PFSK-1 (cell line): ENCODE data around the gene ZNF732.

Source experiments
- POLR2AphosphoS5 ChIP-seq: IDR thresholded peaks from 2 replicates; pipeline ENCODE4 v1.6.1; 2012; ENCODE audit warnings: low read depth, mild to moderate bottlenecking, control low read depth, low read length, moderate library complexity
- TAF1 ChIP-seq: IDR thresholded peaks from 2 replicates; pipeline ENCODE4 v1.6.1; 2012; ENCODE audit warnings: low read length, control low read depth, borderline replicate concordance; ENCODE audit not compliant: insufficient read depth
- TF ChIP-seq, protein P1 (sequence below), 2 experiments: IDR thresholded peaks; 2 replicates each; pipeline versions ENCODE4 v1.6.1 to v1.8.0; 2011 to 2012; ENCODE audit warnings: low read depth in 2 of 2, low read length in 2 of 2, control low read depth in 1 of 2, inconsistent platforms in 1 of 2, mild to moderate bottlenecking in 1 of 2, moderate library complexity in 1 of 2; ENCODE audit not compliant: insufficient read depth in 1 of 2

DNA sequence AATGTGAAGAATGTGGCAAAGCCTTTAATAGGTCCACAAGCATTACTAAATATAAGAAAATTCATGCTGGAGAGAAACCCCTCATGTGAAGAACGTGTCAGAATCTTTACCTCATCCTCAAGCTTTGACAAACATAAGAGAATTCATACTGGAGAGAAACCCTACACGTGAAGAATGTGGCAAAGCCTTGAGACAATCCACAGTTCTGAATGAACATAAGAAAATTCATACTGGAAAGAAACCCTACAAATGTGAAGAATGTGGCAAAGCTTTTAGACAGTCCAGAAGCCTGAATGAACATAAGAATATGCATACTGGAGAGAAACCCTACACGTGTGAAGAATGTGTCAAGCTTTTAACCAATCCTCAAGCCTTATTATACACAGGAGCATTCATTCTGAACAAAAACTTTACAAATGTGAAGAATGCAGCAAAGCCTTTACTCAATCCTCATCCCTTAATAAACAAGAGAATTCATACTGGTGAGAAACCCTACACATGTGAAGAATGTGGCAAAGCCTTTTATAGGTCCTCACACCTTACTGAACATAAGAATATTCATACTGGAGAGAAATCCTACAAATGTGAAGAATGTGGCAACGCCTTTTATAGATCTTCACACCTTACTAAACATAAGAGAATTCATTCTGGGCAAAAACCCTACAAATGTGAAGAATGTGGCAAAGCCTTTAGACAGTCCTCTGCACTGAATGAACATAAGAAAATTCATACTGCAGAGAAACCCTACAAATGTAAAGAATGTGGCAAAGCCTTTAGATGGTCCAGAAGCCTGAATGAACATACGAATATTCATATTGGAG is 51.1 kb downstream of the ZNF732 start:
- TF ChIP-seq POLR2AphosphoS5 (no peak), TAF1 (no peak)
- TF ChIP-seq, protein P1, sequence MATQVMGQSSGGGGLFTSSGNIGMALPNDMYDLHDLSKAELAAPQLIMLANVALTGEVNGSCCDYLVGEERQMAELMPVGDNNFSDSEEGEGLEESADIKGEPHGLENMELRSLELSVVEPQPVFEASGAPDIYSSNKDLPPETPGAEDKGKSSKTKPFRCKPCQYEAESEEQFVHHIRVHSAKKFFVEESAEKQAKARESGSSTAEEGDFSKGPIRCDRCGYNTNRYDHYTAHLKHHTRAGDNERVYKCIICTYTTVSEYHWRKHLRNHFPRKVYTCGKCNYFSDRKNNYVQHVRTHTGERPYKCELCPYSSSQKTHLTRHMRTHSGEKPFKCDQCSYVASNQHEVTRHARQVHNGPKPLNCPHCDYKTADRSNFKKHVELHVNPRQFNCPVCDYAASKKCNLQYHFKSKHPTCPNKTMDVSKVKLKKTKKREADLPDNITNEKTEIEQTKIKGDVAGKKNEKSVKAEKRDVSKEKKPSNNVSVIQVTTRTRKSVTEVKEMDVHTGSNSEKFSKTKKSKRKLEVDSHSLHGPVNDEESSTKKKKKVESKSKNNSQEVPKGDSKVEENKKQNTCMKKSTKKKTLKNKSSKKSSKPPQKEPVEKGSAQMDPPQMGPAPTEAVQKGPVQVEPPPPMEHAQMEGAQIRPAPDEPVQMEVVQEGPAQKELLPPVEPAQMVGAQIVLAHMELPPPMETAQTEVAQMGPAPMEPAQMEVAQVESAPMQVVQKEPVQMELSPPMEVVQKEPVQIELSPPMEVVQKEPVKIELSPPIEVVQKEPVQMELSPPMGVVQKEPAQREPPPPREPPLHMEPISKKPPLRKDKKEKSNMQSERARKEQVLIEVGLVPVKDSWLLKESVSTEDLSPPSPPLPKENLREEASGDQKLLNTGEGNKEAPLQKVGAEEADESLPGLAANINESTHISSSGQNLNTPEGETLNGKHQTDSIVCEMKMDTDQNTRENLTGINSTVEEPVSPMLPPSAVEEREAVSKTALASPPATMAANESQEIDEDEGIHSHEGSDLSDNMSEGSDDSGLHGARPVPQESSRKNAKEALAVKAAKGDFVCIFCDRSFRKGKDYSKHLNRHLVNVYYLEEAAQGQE (IDR thresholded peaks at IDR 0.05; ENCODE audit: insufficient read depth in 1 of 2, low read depth in 2 of 2, low read length in 2 of 2) = no peak
